GM21423 (cell line): ENCODE data around the gene KRTAP5-4.
"Not testable (repeated sequence)": the region's sequence is repeated elsewhere in the genome, so short reads cannot be mapped to it uniquely, and the experiment has no call there.

Experiments
- ATAC-seq: cut with Tn5 transposase; IDR thresholded peaks from one replicate; pipeline ENCODE4 v1.9.1; 2021; ENCODE audit warnings: mild to moderate bottlenecking, moderate library complexity; ENCODE audit not compliant: unreplicated experiment

The KRTAP5-4 gene

DNA sequence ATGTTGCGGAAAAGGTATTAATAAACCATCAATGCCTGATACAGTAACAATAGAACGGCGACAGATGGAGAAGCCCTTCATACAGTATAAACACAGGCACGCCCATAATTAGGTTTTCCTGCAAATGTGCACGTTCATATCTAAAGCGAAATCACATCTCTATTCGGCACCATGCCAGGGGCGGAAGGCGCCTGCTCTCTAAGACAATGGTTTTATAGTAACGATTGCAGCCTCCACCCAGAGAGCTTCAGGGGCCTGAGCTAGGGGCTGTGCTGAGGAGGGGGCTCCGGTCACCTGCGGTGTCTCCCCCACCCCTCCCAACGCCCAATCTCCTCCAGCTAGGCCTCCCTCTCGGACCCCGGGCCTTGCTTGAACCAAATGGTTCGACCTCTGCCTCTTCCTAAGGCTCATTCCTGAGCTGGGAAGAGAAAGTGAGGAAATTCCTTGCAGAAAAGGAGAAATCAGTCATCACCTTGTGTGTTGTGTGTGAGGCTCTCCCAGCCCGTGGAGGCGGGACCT, 17.2 kb upstream of the KRTAP5-4 start:
- ATAC-seq: no peak

DNA sequence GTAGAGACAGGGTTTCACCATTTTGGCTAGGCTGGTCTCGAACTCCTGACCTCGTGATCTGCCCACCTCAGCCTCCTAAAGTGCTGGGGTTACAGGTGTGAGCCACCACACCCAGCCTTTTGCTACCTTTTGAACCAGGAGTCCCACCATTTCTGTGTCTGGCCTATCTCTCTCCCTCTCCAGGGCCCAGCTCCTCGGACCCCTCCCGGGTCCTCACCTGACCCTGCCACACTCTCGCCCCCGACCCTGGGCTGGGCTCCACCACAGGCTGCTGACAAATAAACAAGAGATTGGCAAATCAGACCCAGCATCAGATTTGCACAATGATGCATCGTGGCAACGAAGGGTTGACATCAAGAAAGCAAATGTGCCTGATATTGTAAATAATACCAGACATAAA, 16.4 kb upstream of the KRTAP5-4 start:
- ATAC-seq: no peak

DNA sequence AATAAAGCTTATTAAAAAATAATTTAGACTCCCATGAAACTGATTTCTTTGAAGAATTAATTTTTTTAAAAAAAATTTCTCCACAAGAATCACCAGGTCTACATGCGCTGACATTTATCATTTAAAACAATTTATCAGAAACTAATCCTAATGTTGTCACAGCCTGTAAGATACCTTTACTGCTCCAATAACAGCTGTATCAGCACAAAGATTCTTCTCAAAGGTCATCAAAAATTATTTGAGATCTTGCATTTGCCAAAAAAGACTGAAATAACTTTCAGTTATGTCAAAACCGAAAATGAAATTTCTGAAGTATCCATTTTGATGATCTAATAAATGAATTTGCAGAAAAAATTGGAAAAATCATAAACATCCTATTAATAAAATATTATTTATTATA, 15.7 kb upstream of the KRTAP5-4 start:
- ATAC-seq: no peak

GRCh38 chr11:1636291-1636950, 14.5 kb upstream of the KRTAP5-4 start:
- no peak for ATAC-seq

DNA sequence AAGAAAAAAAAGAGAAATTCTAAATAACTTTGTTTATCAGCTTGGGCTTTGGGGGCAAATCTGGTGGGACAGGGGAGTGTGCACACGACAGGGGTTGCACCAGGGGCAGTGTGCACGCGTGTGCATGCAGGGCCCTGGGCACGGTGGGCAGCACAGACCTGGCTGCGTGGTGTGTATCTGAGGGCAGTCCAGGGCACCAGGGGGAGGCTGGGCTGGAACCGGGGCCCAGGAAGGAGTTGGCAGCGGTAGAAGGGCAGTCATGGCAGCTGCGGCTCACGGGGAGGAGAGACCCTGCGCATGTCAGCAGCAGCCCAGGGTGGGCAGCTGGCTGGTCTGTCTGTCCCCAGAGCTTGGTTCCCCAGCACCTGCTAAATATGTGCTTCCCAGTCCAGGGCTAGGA, 11.9 kb upstream of the KRTAP5-4 start:
- no peak for ATAC-seq

DNA sequence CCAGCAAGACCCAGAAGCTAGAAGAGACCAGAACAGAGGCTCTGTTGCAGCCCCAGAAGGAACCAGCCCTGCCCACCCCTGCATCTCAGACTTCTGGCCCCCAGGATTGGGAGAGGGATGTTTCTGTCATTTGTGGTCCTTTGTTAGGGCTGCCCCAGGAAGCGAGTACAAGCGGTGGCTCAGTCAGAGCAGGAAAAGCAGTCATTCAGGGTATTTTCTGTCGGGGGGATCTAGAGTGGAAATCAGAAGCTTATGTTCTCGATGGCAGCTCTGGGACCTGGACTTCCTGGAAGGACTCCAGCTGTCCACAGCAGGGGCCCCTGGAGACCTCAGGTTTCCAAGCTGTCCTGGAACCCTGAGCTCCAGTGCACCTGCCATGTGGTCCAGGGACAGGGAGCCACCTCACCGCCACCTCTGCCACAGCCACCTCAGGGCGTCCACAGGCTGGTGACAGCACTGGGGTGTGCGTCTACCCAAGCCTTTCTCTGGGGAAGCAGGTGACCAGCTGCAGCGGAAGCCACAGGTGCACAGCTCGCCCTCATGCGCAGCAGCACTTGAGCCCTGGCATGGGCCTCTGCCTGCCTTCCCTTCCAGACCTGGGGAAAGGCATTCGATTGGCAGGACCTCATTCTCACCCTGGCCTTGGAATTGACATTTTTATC, 10.2 kb upstream of the KRTAP5-4 start:
- no peak for ATAC-seq

DNA sequence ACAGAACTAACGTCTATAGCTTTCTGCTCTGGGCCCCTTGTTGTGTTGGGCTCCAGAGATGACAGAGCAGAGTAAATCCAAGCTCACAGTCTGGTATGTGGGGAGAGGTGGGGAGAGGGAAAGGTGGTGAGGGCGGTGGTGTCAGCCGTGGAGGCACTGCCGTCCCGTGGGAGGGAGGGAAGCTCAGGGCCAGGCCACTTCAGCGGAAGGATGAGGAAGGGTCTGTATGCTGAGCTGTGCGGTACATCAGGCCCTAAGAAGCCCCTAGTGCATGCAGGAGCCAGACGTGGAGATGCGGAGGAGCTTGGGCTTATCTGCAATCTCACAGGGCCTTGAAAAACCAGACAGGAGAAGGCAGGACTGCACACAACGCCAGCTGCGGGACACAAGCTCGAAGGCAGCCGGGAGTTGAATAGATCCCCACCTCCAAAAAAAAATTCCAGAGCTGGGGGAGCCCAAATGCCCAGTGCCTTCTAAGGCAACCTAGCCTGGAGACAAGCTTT, 9.2 kb upstream of the KRTAP5-4 start:
- no peak for ATAC-seq

DNA sequence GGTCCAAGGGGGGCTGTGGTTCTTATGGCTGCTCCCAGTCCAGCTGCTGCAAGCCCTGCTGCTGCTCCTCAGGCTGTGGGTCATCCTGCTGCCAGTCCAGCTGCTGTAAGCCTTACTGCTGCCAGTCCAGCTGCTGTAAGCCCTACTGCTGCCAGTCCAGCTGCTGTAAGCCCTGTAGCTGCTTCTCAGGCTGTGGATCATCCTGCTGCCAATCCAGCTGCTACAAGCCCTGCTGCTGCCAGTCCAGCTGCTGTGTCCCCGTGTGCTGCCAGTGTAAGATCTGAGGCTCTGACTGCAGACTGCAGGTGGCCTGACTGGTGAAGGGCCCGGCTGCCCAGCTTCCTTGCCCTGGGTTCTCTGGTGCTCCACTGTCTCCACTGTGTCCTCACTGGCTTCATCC, 8.3 kb upstream of the KRTAP5-4 start:
- ATAC-seq: no peak

DNA sequence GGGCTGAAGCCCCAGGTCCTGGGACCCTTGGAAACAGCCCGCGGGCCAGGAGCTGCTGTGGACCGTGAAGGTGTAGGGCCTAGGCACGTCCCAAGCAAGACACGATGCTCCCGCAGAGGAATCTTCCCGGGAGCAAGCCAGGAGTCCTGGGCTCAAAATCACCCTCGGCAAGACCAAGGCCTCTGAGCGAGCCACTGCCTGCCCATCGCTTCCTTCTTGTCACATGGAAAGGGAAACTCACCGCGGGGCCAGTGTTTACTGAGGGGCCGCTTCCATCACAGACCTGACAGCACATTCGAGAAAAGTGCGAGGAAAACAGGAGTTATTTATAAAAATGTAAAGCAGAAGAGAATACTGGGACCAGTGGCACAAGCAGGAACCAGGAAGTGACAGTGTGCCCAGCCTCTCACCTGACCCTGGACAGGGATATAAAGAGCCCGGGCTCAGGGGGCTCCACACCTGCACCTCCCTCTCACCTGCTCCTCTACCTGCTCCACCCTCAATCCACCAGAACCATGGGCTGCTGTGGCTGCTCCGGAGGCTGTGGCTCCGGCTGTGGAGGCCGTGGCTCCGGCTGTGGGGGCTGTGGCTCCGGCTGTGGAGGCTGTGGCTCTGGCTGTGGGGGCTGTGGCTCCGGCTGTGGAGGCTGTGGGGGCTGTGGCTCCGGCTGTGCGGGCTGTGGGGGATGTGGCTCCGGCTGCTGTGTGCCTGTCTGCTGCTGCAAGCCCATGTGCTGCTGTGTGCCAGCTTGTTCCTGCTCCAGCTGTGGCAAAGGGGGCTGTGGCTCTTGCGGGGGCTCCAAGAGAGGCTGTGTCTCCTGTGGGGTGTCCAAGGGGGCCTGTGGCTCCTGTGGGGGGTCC, 7.6 kb upstream of the KRTAP5-4 start, which contains the start of gene KRTAP5-5:
Gene KRTAP5-5, plus strand, starts transcription at position 450 of the 860 bp plus-strand sequence. Its CDS starts 66 bp downstream, at position 516.
- ATAC-seq: no peak

GRCh38 chr11:1628506-1629325, 6.8 kb upstream of the KRTAP5-4 start:
- ATAC-seq: no peak

DNA sequence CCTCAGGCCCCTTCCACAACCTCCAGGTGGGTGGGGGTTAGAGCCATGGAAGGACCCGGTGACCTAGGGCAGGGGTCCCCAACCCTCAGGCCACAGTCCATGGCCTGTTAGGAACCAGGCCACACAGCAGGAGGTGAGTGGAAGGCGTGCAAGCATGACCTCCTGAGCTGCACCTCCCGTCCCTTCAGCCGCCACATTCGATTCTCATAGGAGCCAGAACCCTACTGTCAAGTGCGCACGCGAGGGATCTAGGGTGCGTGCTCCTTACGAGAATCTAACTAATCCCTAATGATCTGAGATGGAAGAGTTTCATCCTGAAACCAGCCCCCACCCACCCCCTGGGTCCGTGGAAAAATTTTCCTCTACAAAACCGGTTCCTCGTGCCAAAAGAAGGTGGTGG, 3.6 kb upstream of the KRTAP5-4 start:
- no peak for ATAC-seq

DNA sequence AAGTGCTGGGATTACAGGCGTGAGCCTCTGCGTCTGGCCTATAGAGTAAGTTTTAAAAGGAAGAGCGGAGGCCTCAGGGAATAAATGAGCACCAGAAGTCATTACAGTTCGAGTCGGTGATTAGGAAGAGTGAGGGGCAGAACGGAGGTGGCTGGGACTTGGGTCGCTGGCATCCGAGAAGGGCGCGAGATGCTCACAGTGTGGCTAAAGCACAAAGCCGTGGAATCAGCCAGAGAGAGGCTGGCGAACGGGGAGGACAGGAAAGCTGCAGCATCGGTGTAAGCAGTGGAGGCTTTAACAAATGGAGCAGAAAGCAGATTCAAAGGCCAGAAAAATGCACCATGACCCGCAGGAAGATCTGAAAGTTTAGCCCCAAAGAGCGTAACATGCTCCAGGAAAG, 2.7 kb upstream of the KRTAP5-4 start:
- no peak for ATAC-seq

DNA sequence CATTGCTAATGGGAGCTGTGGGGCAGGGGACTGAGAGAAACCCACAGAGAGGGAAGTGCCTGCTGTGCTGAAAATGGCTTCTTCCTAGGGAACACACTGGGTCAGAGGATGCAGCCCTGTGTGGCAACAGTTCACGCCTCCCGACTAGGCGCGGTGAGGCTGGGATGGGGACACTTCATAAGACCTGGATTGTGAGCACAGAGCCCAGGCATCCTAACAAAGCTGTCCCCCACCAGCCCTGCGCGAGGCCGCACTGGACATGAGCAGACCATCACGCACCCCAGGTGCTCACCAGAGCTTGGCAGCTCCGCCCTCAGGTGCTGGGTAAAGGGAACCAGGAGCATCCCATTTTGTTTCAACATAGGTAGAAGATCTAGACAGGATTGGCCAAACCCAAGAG, 1.8 kb upstream of the KRTAP5-4 start:
- no peak for ATAC-seq

DNA sequence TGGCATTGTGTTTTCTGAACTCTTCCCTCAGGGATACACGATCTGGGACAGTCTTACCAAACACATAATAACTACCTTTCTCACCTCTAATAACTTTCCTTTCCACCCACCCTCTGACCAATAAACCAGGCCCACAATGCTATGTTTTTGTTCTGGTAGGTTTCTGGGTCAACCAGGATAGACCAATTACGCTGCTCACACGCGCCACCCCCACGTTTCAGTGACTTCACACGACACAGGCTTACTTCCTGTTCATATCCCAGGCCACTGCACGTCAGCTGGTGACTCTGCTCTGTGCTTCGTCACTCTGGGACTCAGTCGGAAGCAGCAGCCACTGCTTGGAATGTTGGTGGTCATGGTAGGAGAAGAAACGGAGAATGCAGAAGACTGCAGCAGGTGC, 2.5 kb downstream of the KRTAP5-4 start:
- ATAC-seq: no peak

- ATAC-seq: no peak
Observed at GRCh38 chr11:1618231-1618630, 3.7 kb downstream of the KRTAP5-4 start.

DNA sequence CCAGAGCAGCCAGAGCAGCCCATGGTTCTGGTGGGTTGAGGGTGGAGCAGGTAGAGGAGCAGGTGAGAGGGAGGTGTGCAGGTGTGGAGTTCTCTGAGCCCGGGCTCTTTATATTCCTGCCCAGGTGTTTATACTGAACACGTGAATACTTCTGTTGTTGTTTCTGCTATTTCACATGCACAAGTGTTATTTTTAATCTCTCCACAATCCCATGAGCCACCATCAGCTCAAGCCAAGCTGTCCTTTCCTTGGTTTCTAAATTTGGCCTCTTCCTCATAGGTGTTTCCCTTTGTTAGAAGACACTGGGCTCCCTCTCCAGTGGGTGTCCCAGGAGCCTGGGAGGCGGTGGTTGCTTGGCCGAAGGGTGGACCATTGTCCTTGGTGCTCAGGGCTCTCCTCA, 13.6 kb downstream of the KRTAP5-4 start, which contains the start of gene KRTAP5-3:
Gene KRTAP5-3, minus strand, starts transcription at position 101 of the 400 bp plus-strand sequence. Its CDS starts 78 bp downstream, at position 23.
- no peak for ATAC-seq

GRCh38 chr11:1607901-1608300, 14.0 kb downstream of the KRTAP5-4 start:
- ATAC-seq: not testable (repeated sequence)

GRCh38 chr11:1607156-1607845, 14.6 kb downstream of the KRTAP5-4 start:
- ATAC-seq: not testable (repeated sequence)

DNA sequence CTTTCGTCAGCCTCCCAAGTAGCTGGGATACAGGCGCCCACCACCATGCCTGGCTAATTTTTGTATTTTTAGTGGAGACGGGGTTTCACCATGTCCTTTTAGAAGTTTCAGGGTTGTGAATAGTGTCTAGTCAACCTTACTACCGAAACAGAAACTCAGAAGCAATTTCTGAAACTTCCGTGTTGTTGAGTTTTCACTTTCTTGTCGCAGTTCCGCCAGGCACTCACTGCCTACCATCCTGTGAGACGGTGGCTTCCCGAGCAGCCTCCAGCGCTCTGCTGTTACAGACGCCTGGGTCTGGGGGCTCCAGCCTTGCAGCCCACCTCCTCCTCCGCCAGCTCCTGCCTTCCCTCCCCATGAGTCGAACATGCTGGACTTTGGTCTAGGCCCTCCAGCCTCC, 16.0 kb downstream of the KRTAP5-4 start:
- peak; percentile 79 for ATAC-seq

DNA sequence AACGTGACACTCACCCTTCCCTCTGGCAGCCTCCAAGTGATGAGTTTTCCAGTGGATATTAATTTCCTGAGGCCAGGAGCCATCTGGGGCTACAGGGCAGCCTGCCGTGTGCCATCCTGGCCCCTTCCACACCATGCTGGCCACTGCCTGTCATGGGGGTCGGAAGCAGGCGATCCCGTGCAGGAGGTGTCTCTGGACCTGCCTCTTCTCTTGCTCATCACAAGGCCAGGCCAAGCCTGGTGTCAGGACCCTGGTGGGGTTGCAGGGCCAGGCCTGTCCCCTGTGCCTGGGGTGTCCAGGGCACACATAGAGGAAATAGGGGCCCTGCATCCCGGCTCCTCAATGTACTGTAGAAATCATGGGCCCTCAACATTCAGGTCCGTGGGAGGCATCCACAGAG, 17.2 kb downstream of the KRTAP5-4 start:
- ATAC-seq: no peak
